ENCODE measurements around the gene DDIT3.

Gene DDIT3

DNA sequence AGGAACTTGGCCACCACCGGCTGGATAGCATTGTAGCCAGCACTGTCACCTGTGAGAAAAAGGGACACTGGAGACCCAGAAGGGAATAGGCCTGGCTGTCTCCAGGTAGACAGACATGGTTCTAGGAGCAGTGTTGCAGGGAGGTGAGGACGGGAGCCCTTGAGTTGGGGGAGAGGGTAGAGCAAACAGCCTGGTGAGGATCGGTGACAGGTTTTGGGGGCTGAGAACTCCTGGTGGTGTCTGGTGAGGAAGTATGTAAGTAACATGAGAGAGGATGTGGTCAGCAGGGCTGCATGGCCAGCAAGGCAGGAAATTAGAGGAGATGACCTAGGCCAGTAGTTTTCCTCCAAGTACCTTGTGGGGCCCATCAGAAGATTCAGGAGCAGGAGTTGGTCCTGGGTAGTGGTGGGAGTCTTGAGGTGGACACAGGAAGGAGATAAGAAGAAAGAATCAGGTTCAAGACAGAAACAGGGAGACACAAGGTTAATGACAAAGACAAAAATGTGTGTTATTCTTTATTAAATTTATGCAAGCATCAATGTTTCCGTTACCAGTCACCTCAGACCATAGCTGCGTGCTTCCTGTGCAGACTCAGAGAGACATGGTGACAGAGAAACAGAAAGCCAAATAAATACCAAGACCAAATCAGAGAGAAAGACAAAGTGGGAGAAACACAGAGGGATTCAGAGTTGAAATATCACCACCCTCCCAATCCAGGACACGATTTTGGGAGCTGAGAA is 40.8 kb downstream of the DDIT3 start, which contains the start of gene ARHGAP9:
Gene ARHGAP9 (minus strand): TSS at position 491 of the 740 bp plus-strand sequence. CDS start 460 bp downstream, at position 31.
- no peak for DNase-seq

DNA sequence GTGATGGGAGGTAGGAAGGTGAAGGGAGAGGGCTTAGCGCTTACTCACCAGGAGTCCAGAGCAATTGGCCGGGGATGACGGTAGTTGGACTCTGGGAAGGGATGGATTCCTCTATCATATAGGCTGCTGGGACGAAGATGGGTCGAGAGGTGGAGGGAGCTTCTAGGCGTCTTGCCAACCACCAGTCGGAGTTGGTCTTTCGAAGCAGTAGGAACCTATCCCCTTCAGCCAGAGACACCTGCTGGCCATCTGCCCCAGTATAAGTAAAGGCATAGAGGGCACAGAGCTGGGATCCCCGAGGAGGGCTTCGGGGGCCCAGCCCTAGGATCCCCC is 41.3 kb downstream of the DDIT3 start:
- no peak for DNase-seq

- no peak for DNase-seq
Measured at GRCh38 chr12:57477710-57478681, 42.3 kb downstream of the DDIT3 start.

GRCh38 chr12:57476993-57477709 is 43.2 kb downstream of the DDIT3 start:
- no peak for DNase-seq

DNA sequence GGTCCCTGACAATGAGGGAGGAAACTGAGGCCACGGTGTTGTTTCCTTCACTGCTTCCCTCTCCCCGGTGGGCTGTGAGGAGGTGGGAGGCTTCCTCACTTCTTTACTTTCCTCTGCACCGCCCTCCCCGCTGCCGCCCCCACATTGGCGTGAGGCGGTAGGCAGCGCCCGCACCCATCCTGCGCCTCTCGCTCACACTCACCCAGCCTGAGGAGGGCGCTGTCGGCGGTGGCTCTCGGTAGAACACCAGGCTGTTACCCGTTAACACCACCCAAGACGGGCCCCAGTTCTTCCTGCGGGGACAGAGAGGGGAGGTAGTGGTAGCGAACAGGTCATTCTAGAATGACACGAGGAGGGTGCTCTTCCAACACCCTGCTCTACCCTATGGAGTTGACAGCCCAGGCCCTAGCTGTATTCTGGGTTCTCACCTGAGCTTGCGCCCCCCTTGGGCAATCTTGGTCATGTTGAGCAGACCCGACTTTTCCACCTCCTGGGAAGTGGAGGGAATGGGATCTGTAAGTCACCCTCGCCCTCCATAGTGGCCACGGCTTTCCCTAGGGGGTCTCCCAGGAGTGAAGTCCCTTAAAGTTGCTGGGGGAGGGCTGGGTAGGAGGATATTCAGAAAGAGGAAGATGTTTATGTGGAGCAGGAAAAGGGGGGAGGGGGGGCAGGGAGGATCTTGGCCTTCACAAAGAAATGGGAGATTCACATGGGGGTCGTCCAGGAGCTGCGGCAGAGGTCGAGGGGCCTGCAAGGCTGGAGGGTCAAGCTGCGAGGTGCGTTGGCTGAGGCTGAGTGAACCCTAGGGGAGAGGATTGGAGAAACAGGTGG is 43.9 kb downstream of the DDIT3 start:
- no peak for DNase-seq

GRCh38 chr12:57475271-57476161 is 44.8 kb downstream of the DDIT3 start:
- DNase-seq, result no peak

DNA sequence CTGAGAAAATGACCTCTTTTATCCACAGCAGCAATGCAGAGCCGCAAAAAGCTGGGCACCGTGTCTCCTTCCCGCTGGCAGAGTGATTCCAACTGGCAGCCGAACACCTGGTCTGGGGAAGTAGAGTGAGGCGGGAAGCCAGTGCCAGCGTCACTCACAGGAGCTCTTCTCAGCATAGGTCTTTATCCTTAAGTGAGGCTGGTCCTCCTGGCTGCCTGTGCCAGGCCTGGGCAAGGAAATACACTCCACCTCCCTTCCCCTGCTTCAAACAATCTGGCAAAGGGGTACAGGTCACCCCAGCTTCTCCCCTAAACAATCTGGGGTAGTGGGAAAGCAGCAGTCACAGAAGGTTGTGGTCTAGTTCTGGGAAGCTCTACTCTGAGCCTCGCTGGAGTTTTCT is 45.5 kb downstream of the DDIT3 start:
- DNase-seq, result no peak

- DNase-seq, result no peak
Measured at GRCh38 chr12:57474430-57474829, 45.9 kb downstream of the DDIT3 start.

GRCh38 chr12:57473886-57474285 is 46.4 kb downstream of the DDIT3 start:
- DNase-seq, result no peak

DNA sequence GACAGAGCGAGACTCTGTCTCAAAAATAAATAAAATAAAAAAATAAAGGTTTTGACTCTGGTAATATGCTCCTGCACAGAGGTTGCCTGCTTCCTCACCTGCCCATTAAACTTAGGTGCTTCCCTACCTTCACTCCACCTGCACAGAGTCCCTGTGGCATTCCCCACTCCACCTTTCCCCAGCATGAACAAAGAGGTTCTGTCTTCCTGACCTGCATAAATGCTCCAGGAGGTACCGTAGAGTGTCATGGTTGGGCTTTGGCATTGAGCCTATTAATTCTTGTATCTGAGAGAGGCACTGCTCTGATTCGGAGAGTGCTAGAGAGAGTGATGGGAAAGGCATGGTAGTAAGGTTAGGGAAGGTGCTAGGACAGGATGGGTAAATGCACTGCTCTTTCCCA is 46.9 kb downstream of the DDIT3 start:
- no peak for DNase-seq

GRCh38 chr12:57472391-57472790 is 47.9 kb downstream of the DDIT3 start:
- DNase-seq, result no peak

- DNase-seq, result no peak
Measured at GRCh38 chr12:57471661-57472060, 48.7 kb downstream of the DDIT3 start.

GRCh38 chr12:57470970-57471656 is 49.2 kb downstream of the DDIT3 start:
- DNase-seq, result no peak

DNA sequence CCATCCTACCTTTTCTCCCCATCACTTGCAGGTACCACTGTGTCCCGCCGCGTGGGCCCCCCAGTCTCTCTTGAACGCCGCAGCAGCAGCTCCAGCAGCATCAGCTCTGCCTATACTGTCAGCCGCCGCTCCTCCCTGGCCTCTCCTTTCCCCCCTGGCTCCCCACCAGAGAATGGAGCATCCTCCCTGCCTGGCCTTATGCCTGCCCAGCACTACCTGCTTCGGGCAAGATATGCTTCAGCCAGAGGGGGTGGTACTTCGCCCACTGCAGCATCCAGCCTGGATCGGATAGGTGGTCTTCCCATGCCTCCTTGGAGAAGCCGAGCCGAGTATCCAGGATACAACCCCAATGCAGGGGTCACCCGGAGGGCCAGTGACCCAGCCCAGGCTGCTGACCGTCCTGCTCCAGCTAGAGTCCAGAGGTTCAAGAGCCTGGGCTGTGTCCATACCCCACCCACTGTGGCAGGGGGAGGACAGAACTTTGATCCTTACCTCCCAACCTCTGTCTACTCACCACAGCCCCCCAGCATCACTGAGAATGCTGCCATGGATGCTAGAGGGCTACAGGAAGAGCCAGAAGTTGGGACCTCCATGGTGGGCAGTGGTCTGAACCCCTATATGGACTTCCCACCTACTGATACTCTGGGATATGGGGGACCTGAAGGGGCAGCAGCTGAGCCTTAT is 49.9 kb downstream of the DDIT3 start:
- no peak for DNase-seq

DNA sequence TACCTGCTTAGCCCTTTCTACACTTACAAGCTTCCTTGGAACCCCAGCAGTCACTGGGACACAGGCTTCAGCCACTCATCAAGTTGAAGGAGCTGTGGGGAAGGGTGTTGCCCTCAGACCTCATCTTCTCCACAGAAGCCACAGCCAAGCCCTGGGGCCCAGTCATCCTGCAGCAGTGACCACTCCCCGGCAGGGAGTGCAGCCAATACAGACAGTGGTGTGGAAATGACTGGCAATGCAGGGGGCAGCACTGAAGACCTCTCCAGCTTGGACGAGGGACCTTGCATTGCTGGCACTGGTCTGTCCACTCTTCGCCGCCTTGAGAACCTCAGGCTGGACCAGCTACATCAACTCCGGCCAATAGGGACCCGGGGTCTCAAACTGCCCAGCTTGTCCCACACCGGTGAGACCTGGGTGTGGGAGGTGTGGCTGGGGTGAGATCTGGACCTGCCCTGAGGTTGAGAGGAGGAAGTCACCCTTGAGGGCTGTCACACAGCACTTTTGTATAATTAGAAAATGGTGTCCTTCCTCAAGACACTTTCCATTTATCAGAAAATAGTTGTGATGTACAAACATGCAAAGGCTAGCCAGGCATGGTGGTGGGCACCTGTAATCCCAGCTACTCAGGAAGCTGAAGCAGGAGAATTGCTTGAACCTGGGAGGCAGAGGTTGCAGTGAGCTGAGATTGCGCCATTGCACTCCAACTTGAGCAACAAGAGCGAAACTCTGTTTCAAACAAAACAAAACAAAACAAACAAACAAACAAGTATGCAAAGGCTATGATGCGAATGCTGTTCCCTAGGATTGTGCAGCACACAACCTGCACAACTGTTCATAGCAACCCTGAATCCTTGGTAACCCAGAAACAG is 50.8 kb downstream of the DDIT3 start:
- no peak for DNase-seq

DNA sequence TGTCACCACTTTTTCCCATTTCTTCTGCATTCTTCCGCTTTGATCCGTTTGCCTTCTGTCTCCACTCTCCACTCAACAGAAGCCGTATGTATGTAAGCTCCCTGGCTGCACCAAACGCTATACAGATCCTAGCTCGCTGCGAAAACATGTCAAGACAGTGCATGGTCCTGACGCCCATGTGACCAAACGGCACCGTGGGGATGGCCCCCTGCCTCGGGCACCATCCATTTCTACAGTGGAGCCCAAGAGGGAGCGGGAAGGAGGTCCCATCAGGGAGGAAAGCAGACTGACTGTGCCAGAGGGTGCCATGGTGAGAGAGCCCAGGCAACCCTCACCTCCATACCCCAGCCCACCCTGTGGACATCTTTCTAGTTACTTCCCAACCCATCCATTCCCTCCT is 52.4 kb downstream of the DDIT3 start:
- DNase-seq, result no peak

GRCh38 chr12:57467212-57467874 is 53.0 kb downstream of the DDIT3 start:
- DNase-seq, result no peak
